CD4-positive, alpha-beta T cell treated with Interleukin-4 for 4 hours (primary cell): ENCODE results near the gene CENPF.

Experiments used
- DNase-seq: peaks from one replicate; pipeline ENCODE4 v3.0.0-alpha.2; 2020

Gene CENPF

GRCh38 chr1:214621236-214621635 lies 18.2 kb downstream of the CENPF start:
- no peak for DNase-seq

- no peak for DNase-seq
These were observed 20.4 kb downstream of the CENPF start for GRCh38 chr1:214623430-214623829.

- peak; percentile 67 for DNase-seq
These were observed 29.1 kb downstream of the CENPF start for GRCh38 chr1:214632091-214632490.

- no peak for DNase-seq
These were observed 30.7 kb downstream of the CENPF start for GRCh38 chr1:214633686-214634085.

GRCh38 chr1:214634267-214634666 lies 31.3 kb downstream of the CENPF start:
- DNase-seq: no peak

- DNase-seq: no peak
These were observed 32.1 kb downstream of the CENPF start for GRCh38 chr1:214635086-214635485.

- no peak for DNase-seq
These were observed 32.5 kb downstream of the CENPF start for GRCh38 chr1:214635506-214635905.

GRCh38 chr1:214636436-214636835 lies 33.4 kb downstream of the CENPF start:
- DNase-seq: no peak

GRCh38 chr1:214637125-214637524 lies 34.1 kb downstream of the CENPF start:
- no peak for DNase-seq

GRCh38 chr1:214637722-214638458 lies 34.9 kb downstream of the CENPF start:
- peak; percentile 53 for DNase-seq

- DNase-seq: peak; percentile 24
These were observed 35.4 kb downstream of the CENPF start for GRCh38 chr1:214638459-214638807.

- DNase-seq: no peak
These were observed 36.0 kb downstream of the CENPF start for GRCh38 chr1:214638997-214639396.

GRCh38 chr1:214640431-214641213 lies 37.6 kb downstream of the CENPF start:
- DNase-seq: no peak

GRCh38 chr1:214641214-214641895 lies 38.4 kb downstream of the CENPF start:
- no peak for DNase-seq

- DNase-seq: no peak
These were observed 40.0 kb downstream of the CENPF start for GRCh38 chr1:214643030-214643429.

GRCh38 chr1:214645712-214646111 lies 42.7 kb downstream of the CENPF start:
- no peak for DNase-seq

GRCh38 chr1:214648801-214649200 lies 45.8 kb downstream of the CENPF start:
- no peak for DNase-seq

GRCh38 chr1:214649607-214650006 lies 46.6 kb downstream of the CENPF start:
- DNase-seq: no peak

GRCh38 chr1:214650664-214651063 lies 47.7 kb downstream of the CENPF start:
- no peak for DNase-seq

GRCh38 chr1:214657299-214657698 lies 54.3 kb downstream of the CENPF start:
- no peak for DNase-seq

- DNase-seq: no peak
These were observed 55.2 kb downstream of the CENPF start for GRCh38 chr1:214658175-214658574.

- DNase-seq: no peak
These were observed 55.8 kb downstream of the CENPF start for GRCh38 chr1:214658785-214659184.

GRCh38 chr1:214660190-214660589 lies 57.2 kb downstream of the CENPF start:
- DNase-seq: no peak

GRCh38 chr1:214660900-214661299 lies 57.9 kb downstream of the CENPF start:
- no peak for DNase-seq
